RWPE1 (cell line): ENCODE results near the gene CNOT10.

Experiments
- CTCF ChIA-PET: fragments of 350-600 bp; sonication (Branson Sonifier 250); formaldehyde crosslinking; extraction: SDS; loops from one replicate; lab custom pipeline; 2021; lab: Yijun Ruan, JAX
- POLR2A ChIA-PET: fragments of 400-600 bp; formaldehyde crosslinking; extraction: SDS; loops from one replicate; lab custom pipeline; 2020; ENCODE audit warnings: antibody characterized with exemption; ENCODE audit not compliant: low non-redundant PET; lab: Yijun Ruan, JAX
- DNase-seq: peaks from one replicate; pipeline ENCODE4 v3.0.0; 2012; ENCODE audit warnings: low spot score
- H3K27ac ChIP-seq: fragments of 450-650 bp; 2 replicates; pipeline ENCODE4 v1.5.1; 2017
- CTCF ChIP-seq: fragments of 450-650 bp; conservative IDR thresholded peaks from 2 replicates; pipeline ENCODE4 v1.5.1; 2017; ENCODE audit warnings: low read depth, mild to moderate bottlenecking

The CNOT10 gene

GRCh38 chr3:32684800-32685542 lies at the start of gene CNOT10:
Gene CNOT10 (plus strand): TSS chr3:32685188. CDS start chr3:32685461, 273 bp downstream.
- H3K27ac ChIP-seq: peak within 1 kb of the TSS; percentile 86
- ChIA-PET CTCF (interaction anchor here (0.7 kb wide), 1 partner anchor 371 kb away, joined by 3 read pairs; no protein-coding TSS in a partner anchor), POLR2A (no interaction called here)
- peak; percentile 84 for DNase-seq
- peak; percentile 14; the same call in 1 of the 2 replicates for TF ChIP-seq CTCF

GRCh38 chr3:32640939-32641338 lies 44.0 kb upstream of the CNOT10 start:
- ChIA-PET CTCF (no interaction called here), POLR2A (no interaction called here)
- no peak overlapping the region for H3K27ac ChIP-seq
- no peak for DNase-seq
- TF ChIP-seq CTCF: no peak

GRCh38 chr3:32641356-32641755 lies 43.6 kb upstream of the CNOT10 start:
- no peak overlapping the region for H3K27ac ChIP-seq
- ChIA-PET POLR2A (no interaction called here), CTCF (no interaction called here)
- no peak for TF ChIP-seq CTCF
- no peak for DNase-seq

- TF ChIP-seq CTCF: no peak
- no peak for DNase-seq
- ChIA-PET POLR2A (no interaction called here), CTCF (no interaction called here)
- H3K27ac ChIP-seq: no peak overlapping the region
These were observed 41.6 kb upstream of the CNOT10 start for GRCh38 chr3:32643354-32643753.

GRCh38 chr3:32643816-32644215 lies 41.2 kb upstream of the CNOT10 start:
- no peak for DNase-seq
- POLR2A ChIA-PET: no interaction called here
- H3K27ac ChIP-seq: no peak overlapping the region
- CTCF ChIA-PET: no interaction called here
- no peak for TF ChIP-seq CTCF

GRCh38 chr3:32644380-32644779 lies 40.6 kb upstream of the CNOT10 start:
- TF ChIP-seq CTCF: no peak
- ChIA-PET POLR2A (no interaction called here), CTCF (no interaction called here)
- DNase-seq: no peak
- H3K27ac ChIP-seq: no peak overlapping the region
